Measurements from ENCODE around the gene MLIP. TPM values are rescaled to one million over a fixed set of nuclear protein-coding genes. Genes with fewer than 3 reads are reported as not detected.
"Not testable (repeated sequence)": the region's sequence is repeated elsewhere in the genome, so short reads cannot be mapped to it uniquely, and the experiment has no call there.

MLIP gene
- total and polyA plus RNA-seq, 4 donors = 0.92 to 28.6 (median 7.5) TPM

DNA sequence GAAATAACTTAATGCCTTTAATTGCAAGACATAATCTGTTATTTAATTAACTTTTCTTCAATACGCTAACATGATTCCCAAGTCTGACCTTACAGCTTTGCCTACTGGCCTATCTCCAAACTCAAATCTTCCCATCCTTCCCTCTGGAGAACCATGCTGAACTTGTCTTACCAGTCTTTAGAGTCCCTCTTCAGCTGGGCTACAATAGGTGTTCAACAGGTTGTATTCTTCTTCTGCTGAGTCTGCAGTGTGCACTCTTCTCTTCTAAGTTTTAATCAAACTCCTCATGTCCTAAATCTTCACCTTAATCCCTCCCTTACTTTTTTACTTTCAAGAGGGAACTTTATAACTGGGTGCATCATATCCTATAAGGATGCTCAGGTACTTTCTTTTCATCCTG, 121.5 kb downstream of the MLIP start:
- no peaks in the 10 kb centered on the region for H3K9me3 ChIP-seq (ENCODE audit: control insufficient read depth, insufficient read depth, low read length)
- H3K27me3 ChIP-seq (ENCODE audit: control insufficient read depth, insufficient read depth, low read length) = no peaks in the 10 kb centered on the region
- no peak overlapping the region for H3K4me3 ChIP-seq (ENCODE audit: low read depth, low read length)
- H3K36me3 ChIP-seq (ENCODE audit: control insufficient read depth, insufficient read depth, low read length) = no peaks in the 10 kb centered on the region
- no peak for DNase-seq (ENCODE audit: low read depth in 4 of 6, low spot score in 6 of 6)
- 90% methylated on average over 1 of the region's 1 CpG for WGBS (ENCODE audit: insufficient coverage)
- no peaks in the 10 kb centered on the region for H3K4me1 ChIP-seq (ENCODE audit: control insufficient read depth, insufficient read depth, low read length)
- H3K27ac ChIP-seq (ENCODE audit: low read depth, low read length) = no peak overlapping the region

DNA sequence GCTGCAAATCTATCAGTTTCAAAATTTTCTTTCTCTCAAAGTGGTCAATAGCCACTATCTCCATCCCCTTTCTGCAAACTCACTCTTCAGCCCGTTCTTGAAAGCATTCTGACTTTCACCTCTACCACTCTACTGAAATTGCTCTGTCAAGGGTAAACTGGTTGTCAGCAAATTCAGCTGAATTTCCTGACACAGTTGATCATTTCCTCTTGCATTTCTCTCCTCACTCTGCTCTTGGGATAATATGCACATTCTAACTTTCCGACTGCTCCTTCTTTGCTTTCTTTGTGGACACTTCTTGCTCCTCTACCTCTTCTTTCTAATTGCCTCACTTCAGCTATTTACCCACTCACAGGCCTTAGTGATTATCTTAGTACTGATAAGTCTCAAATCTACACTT, 123.3 kb downstream of the MLIP start:
- no peaks in the 10 kb centered on the region for H3K36me3 ChIP-seq (ENCODE audit: control insufficient read depth, insufficient read depth, low read length)
- no peak for DNase-seq (ENCODE audit: low read depth in 4 of 6, low spot score in 6 of 6)
- H3K9me3 ChIP-seq (ENCODE audit: control insufficient read depth, insufficient read depth, low read length) = no peaks in the 10 kb centered on the region
- H3K27ac ChIP-seq (ENCODE audit: low read depth, low read length) = no peak overlapping the region
- H3K27me3 ChIP-seq (ENCODE audit: control insufficient read depth, insufficient read depth, low read length) = no peaks in the 10 kb centered on the region
- H3K4me1 ChIP-seq (ENCODE audit: control insufficient read depth, insufficient read depth, low read length) = no peaks in the 10 kb centered on the region
- H3K4me3 ChIP-seq (ENCODE audit: low read depth, low read length) = no peak overlapping the region
- 56% methylated on average over 2 of the region's 2 CpGs for WGBS (ENCODE audit: insufficient coverage)

DNA sequence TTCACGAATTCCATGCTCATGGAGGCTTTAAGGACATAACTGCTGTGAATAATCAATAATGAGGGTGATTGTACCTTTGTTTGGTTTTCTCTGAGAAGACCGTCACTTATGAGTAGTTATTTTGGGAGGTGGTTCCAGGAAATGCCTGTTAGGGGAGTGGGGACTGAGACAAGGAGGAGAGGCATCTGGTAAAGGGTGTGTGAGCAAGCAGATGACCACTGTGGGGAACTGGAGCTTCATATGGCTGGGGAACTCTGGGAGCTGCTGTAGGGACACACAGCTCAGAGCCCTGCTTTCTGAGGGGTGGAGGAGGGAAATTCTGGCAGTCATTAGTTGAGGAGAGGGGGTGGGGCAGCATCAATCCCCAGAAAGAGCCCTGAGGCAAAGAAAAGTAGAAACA, 125.7 kb downstream of the MLIP start:
- no peaks in the 10 kb centered on the region for H3K4me1 ChIP-seq (ENCODE audit: control insufficient read depth, insufficient read depth, low read length)
- 85% methylated on average over 2 of the region's 2 CpGs for WGBS (ENCODE audit: insufficient coverage)
- no peak for DNase-seq (ENCODE audit: low read depth in 4 of 6, low spot score in 6 of 6)
- no peak overlapping the region for H3K4me3 ChIP-seq (ENCODE audit: low read depth, low read length)
- no peak overlapping the region for H3K27ac ChIP-seq (ENCODE audit: low read depth, low read length)
- H3K9me3 ChIP-seq (ENCODE audit: control insufficient read depth, insufficient read depth, low read length) = no peaks in the 10 kb centered on the region
- no peaks in the 10 kb centered on the region for H3K27me3 ChIP-seq (ENCODE audit: control insufficient read depth, insufficient read depth, low read length)
- no peaks in the 10 kb centered on the region for H3K36me3 ChIP-seq (ENCODE audit: control insufficient read depth, insufficient read depth, low read length)

DNA sequence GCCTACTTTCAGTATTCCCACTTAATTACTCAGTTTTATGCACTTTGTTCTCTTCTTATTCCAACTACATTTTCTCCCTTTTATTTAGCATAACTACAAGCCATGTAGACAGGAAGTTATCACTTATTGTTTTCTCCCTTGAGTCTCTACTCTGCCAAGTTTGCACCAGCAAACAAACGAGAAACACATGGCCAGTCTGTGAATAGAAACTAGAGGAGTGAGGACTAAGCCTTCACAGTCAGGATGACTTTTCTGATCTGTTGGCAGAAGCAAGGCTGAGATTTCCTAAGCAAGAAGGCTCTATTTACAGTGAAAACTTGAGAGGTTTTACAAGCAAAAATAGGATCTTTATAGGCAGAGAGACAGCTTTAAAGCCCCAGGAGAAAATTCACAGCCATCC, 127.2 kb downstream of the MLIP start:
- DNase-seq (ENCODE audit: low read depth in 4 of 6, low spot score in 6 of 6) = peak in 1 of 6 donors; percentile 83

DNA sequence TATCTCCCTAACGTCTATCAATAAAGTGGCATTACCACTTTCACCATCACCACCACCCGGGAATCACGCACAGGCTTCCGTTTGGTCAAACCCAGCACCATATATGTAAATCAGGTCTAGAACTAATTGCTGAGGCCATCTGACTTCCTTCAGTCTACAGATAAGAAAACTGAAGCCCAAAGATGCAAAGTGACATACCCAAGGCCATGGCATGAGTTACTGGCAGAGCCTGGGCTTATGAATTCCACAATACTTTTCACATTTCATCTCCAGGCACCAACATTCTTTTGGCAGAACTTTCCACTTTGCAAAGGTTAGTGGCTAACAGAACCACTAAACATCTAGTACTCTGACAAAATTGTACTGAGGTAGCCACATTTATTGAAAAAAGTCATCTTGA, 132.5 kb downstream of the MLIP start:
- no peak overlapping the region for H3K4me3 ChIP-seq (ENCODE audit: low read depth, low read length)

More for the DNA sequence above, 127.2 kb downstream of the MLIP start:
- H3K36me3 ChIP-seq (ENCODE audit: control insufficient read depth, insufficient read depth, low read length) = no peaks in the 10 kb centered on the region
- no peaks in the 10 kb centered on the region for H3K9me3 ChIP-seq (ENCODE audit: control insufficient read depth, insufficient read depth, low read length)
- peak overlapping the region; percentile 7 for H3K27ac ChIP-seq (ENCODE audit: low read depth, low read length)
- no peaks in the 10 kb centered on the region for H3K27me3 ChIP-seq (ENCODE audit: control insufficient read depth, insufficient read depth, low read length)
- H3K4me3 ChIP-seq (ENCODE audit: low read depth, low read length) = no peak overlapping the region
- H3K4me1 ChIP-seq (ENCODE audit: control insufficient read depth, insufficient read depth, low read length) = no peaks in the 10 kb centered on the region
- WGBS (ENCODE audit: insufficient coverage) = no CpG with 5 or more reads among the region's 1 CpG

DNA sequence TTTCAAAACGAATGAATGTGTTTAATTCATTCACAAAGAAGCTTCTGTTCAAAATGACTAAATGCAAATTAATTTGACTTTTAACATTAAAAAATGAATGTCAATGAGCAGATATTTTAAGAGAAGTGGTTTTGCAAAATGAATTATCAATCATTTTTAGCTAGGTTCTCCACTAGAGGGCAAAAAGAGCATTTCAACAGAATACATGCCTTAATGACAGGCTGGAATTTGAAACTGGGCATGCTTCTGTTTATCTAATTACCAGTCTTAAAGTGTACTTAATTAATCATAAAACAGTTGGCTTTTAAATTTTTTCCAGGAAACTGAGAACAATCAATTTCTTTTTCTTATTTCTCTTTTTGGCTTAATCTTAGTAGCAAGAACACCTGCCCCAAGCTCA, 133.2 kb downstream of the MLIP start:
- no peaks in the 10 kb centered on the region for H3K36me3 ChIP-seq (ENCODE audit: control insufficient read depth, insufficient read depth, low read length)
- no peaks in the 10 kb centered on the region for H3K9me3 ChIP-seq (ENCODE audit: control insufficient read depth, insufficient read depth, low read length)
- H3K27me3 ChIP-seq (ENCODE audit: control insufficient read depth, insufficient read depth, low read length) = no peaks in the 10 kb centered on the region
- peak in 3 of 6 donors; percentile 8 to 70 (median 45) for DNase-seq (ENCODE audit: low read depth in 4 of 6, low spot score in 6 of 6)
- no peak overlapping the region for H3K27ac ChIP-seq (ENCODE audit: low read depth, low read length)
- H3K4me1 ChIP-seq (ENCODE audit: control insufficient read depth, insufficient read depth, low read length) = no peaks in the 10 kb centered on the region
- H3K4me3 ChIP-seq (ENCODE audit: low read depth, low read length) = no peak overlapping the region
- no CpG with 5 or more reads among the region's 1 CpG for WGBS (ENCODE audit: insufficient coverage)

More for the DNA sequence above, 132.5 kb downstream of the MLIP start:
- H3K4me1 ChIP-seq (ENCODE audit: control insufficient read depth, insufficient read depth, low read length) = no peaks in the 10 kb centered on the region
- WGBS (ENCODE audit: insufficient coverage) = no CpG with 5 or more reads among the region's 4 CpGs
- no peak for DNase-seq (ENCODE audit: low read depth in 4 of 6, low spot score in 6 of 6)
- H3K9me3 ChIP-seq (ENCODE audit: control insufficient read depth, insufficient read depth, low read length) = no peaks in the 10 kb centered on the region
- no peak overlapping the region for H3K27ac ChIP-seq (ENCODE audit: low read depth, low read length)
- no peaks in the 10 kb centered on the region for H3K27me3 ChIP-seq (ENCODE audit: control insufficient read depth, insufficient read depth, low read length)
- no peaks in the 10 kb centered on the region for H3K36me3 ChIP-seq (ENCODE audit: control insufficient read depth, insufficient read depth, low read length)

DNA sequence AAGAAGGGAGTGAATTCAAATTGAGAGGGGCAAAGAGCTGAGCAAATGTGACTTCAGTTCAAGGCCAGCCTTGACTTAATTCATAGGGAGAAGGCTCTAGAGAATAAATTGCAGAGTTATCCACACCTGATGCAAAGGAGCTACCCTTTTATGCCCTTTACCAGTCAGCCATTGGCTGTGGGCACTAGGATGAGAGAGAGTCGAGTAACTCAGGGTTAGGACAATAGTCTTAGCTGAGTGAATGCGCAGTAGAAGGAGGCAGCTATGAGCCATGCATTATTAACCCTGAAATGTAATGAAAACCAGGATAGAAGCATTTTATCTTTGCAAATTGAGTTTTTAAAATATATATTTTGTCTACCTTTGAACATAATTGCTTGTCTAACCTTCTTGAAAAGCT, 134.0 kb downstream of the MLIP start:
- no CpG with 5 or more reads among the region's 2 CpGs for WGBS (ENCODE audit: insufficient coverage)
- H3K4me3 ChIP-seq (ENCODE audit: low read depth, low read length) = no peak overlapping the region
- H3K27me3 ChIP-seq (ENCODE audit: control insufficient read depth, insufficient read depth, low read length) = no peaks in the 10 kb centered on the region
- no peaks in the 10 kb centered on the region for H3K9me3 ChIP-seq (ENCODE audit: control insufficient read depth, insufficient read depth, low read length)
- H3K4me1 ChIP-seq (ENCODE audit: control insufficient read depth, insufficient read depth, low read length) = no peaks in the 10 kb centered on the region
- H3K36me3 ChIP-seq (ENCODE audit: control insufficient read depth, insufficient read depth, low read length) = no peaks in the 10 kb centered on the region
- no peak overlapping the region for H3K27ac ChIP-seq (ENCODE audit: low read depth, low read length)
- DNase-seq (ENCODE audit: low read depth in 4 of 6, low spot score in 6 of 6) = no peak

DNA sequence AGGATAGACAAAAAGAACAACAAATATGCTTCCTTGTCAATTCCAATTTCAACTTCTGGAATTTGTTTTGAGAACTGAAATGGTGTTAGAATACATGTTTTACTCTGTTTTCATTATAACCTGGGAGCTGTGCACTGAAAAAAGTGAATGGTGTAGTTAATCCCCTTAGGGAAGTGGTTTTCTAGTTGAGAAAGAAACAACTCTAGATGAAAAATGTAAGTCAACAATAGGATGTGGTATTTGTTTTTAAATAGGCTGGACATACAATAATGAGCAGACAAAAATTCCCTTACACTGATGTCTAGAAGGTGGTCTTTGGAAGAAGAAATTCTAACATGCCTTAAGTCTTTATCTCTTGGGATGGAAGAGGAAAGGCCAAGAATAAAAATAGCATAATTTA, 137.1 kb downstream of the MLIP start:
- Histone ChIP-seq H3K9me3 (ENCODE audit: control insufficient read depth, insufficient read depth, low read length) (no peaks in the 10 kb centered on the region), H3K4me1 (ENCODE audit: control insufficient read depth, insufficient read depth, low read length) (no peaks in the 10 kb centered on the region), H3K36me3 (ENCODE audit: control insufficient read depth, insufficient read depth, low read length) (no peaks in the 10 kb centered on the region), H3K4me3 (ENCODE audit: low read depth, low read length) (no peak overlapping the region), H3K27ac (ENCODE audit: low read depth, low read length) (no peak overlapping the region), H3K27me3 (ENCODE audit: control insufficient read depth, insufficient read depth, low read length) (no peaks in the 10 kb centered on the region)
- DNase-seq (ENCODE audit: low read depth in 4 of 6, low spot score in 6 of 6) = no peak

DNA sequence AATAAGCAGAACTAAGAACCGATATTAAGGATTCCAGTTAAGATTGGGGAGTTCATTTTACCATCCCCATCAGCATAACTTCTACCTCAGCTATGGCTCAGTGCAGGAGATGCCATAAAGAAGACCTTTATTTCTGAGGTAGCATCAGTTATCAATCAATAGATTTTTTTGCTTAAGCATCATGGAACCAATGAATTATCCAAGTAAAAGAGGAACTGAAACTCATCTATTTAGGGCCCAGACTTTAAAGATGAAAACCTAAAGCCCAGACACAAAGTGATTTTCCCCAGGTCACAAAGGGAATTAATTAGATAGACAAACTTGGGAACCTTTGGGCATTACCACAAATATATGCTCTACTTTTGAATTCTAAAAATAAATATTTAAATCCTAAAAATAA, 137.8 kb downstream of the MLIP start:
- no peak overlapping the region for H3K27ac ChIP-seq (ENCODE audit: low read depth, low read length)
- no peaks in the 10 kb centered on the region for H3K9me3 ChIP-seq (ENCODE audit: control insufficient read depth, insufficient read depth, low read length)
- no peak overlapping the region for H3K4me3 ChIP-seq (ENCODE audit: low read depth, low read length)
- H3K27me3 ChIP-seq (ENCODE audit: control insufficient read depth, insufficient read depth, low read length) = no peaks in the 10 kb centered on the region
- H3K4me1 ChIP-seq (ENCODE audit: control insufficient read depth, insufficient read depth, low read length) = no peaks in the 10 kb centered on the region
- no peaks in the 10 kb centered on the region for H3K36me3 ChIP-seq (ENCODE audit: control insufficient read depth, insufficient read depth, low read length)
- WGBS (ENCODE audit: insufficient coverage) = no CpG with 5 or more reads among the region's 1 CpG
- DNase-seq (ENCODE audit: low read depth in 4 of 6, low spot score in 6 of 6) = no peak

DNA sequence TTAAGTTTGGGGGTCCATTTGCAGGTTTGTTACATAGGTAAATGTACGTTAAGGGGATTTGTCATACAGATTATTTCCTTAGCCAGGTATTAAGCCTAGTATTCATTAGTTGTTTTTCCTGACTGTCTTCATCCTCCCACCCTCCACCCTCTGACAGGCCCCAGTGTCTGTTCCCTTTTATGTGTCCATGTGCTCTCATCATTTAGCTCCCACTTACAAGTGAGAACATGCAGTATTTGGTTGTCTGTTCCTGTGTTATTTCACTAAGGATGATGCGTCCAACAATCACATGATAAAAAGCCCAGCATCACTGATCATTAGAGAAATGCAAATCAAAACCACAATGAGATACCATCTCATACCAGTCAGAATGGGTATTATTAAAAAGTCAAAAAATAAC, 138.6 kb downstream of the MLIP start:
- not testable (repeated sequence) for H3K27me3 ChIP-seq (ENCODE audit: control insufficient read depth, insufficient read depth, low read length)

More for the DNA sequence above, 138.6 kb downstream of the MLIP start:
- not testable (repeated sequence) for DNase-seq (ENCODE audit: low read depth in 4 of 6, low spot score in 6 of 6); H3K36me3 ChIP-seq (ENCODE audit: control insufficient read depth, insufficient read depth, low read length); H3K4me3 ChIP-seq (ENCODE audit: low read depth, low read length); H3K4me1 ChIP-seq (ENCODE audit: control insufficient read depth, insufficient read depth, low read length); H3K9me3 ChIP-seq (ENCODE audit: control insufficient read depth, insufficient read depth, low read length); H3K27ac ChIP-seq (ENCODE audit: low read depth, low read length)
- WGBS (ENCODE audit: insufficient coverage) = no CpG with 5 or more reads among the region's 2 CpGs
